Esophagus squamous epithelium (tissue), 4 donors: ENCODE measurements around the gene CD38.

Experiments used
- CTCF ChIP-seq, 6 experiments: fragments of 450-650 bp in 4 of 6; fragments of 200-600 bp in 2 of 6; sonication (generic) in 2 of 6; IDR thresholded peaks; one replicate each; pipeline ENCODE4 v1.5.1; 2016 to 2019; ENCODE audit warnings: antibody characterized with exemption in 6 of 6, mild to moderate bottlenecking in 4 of 6, moderate library complexity in 4 of 6
- POLR2A ChIP-seq, 4 donors: fragments of 450-650 bp; IDR thresholded peaks; one replicate each; pipeline ENCODE4 v1.6.1; 2017; ENCODE audit warnings: antibody characterized with exemption in 4 of 4, mild to moderate bottlenecking in 4 of 4, moderate library complexity in 3 of 4

- TF ChIP-seq CTCF (IDR thresholded peaks at IDR 0.05) = no peak
- no peak for TF ChIP-seq POLR2A (IDR thresholded peaks at IDR 0.05)
Measured at GRCh38 chr4:15771216-15772058, 6.7 kb upstream of the CD38 start.
